Trophoblast cell (in vitro differentiated cells and primary cell): ENCODE results near the gene TPM1.

ENCODE experiments used
- DNase-seq, 2 donors: peaks; one replicate each; pipeline ENCODE4 v3.0.0-alpha.2; 2016
- H2AFZ ChIP-seq: 2 replicates; pipeline ENCODE4 v1.6.1; 2013; ENCODE audit warnings: low read length, moderate library complexity, mild to moderate bottlenecking; ENCODE audit not compliant: insufficient read depth, poor library complexity
- H2AK5ac ChIP-seq: 2 replicates; pipeline ENCODE4 v1.6.1; 2013; ENCODE audit warnings: mild to moderate bottlenecking, low read length
- H2BK120ac ChIP-seq: 2 replicates; pipeline ENCODE4 v1.6.1; 2013; ENCODE audit warnings: low read length, mild to moderate bottlenecking, moderate library complexity; ENCODE audit not compliant: insufficient read depth, poor library complexity
- H2BK12ac ChIP-seq: 2 replicates; pipeline ENCODE4 v1.6.1; 2013; ENCODE audit warnings: mild to moderate bottlenecking, low read length, moderate library complexity
- H2BK5ac ChIP-seq: 2 replicates; pipeline ENCODE4 v1.6.1; 2013; ENCODE audit warnings: low read length, low read depth, moderate library complexity, mild to moderate bottlenecking; ENCODE audit not compliant: poor library complexity
- H3K14ac ChIP-seq: 2 replicates; pipeline ENCODE4 v1.6.1; 2013; ENCODE audit warnings: mild to moderate bottlenecking, low read length
- H3K18ac ChIP-seq: 2 replicates; pipeline ENCODE4 v1.6.1; 2013; ENCODE audit warnings: mild to moderate bottlenecking, low read length
- H3K23ac ChIP-seq: 2 replicates; pipeline ENCODE4 v1.6.1; 2013; ENCODE audit warnings: low read length
- H3K27ac ChIP-seq: 2 replicates; pipeline ENCODE4 v1.5.1; 2013; ENCODE audit warnings: low read depth, mild to moderate bottlenecking, inconsistent platforms, low read length, moderate library complexity
- H3K27me3 ChIP-seq: 2 replicates; pipeline ENCODE4 v1.6.1; 2013; ENCODE audit warnings: inconsistent platforms, mild to moderate bottlenecking, low read length, moderate library complexity; ENCODE audit not compliant: insufficient read depth
- H3K36me3 ChIP-seq, 2 experiments: 1 replicate in 1 of 2; 2 replicates in 1 of 2; pipeline ENCODE4 v1.6.1; 2013; ENCODE audit warnings: low read length in 2 of 2, mild to moderate bottlenecking in 2 of 2, moderate library complexity in 1 of 2; ENCODE audit not compliant: insufficient read depth in 2 of 2, control insufficient read depth in 1 of 2
- H3K4ac ChIP-seq: 2 replicates; pipeline ENCODE4 v1.6.1; 2013; ENCODE audit warnings: low read depth, mild to moderate bottlenecking, low read length, moderate library complexity
- H3K4me1 ChIP-seq, 2 experiments: 1 replicate in 1 of 2; 2 replicates in 1 of 2; pipeline ENCODE4 v1.6.1; 2013; ENCODE audit warnings: low read length in 2 of 2, mild to moderate bottlenecking in 2 of 2, moderate library complexity in 1 of 2; ENCODE audit not compliant: insufficient read depth in 2 of 2, control insufficient read depth in 1 of 2
- H3K4me2 ChIP-seq: 2 replicates; pipeline ENCODE4 v1.6.1; 2013; ENCODE audit warnings: inconsistent platforms, mild to moderate bottlenecking, low read length, moderate library complexity
- H3K4me3 ChIP-seq: 2 replicates; pipeline ENCODE4 v1.5.1; 2013; ENCODE audit warnings: mild to moderate bottlenecking, low read depth, low read length, inconsistent platforms
- H3K79me1 ChIP-seq: one replicate; pipeline ENCODE4 v1.6.1; 2013; ENCODE audit warnings: low read length
- H3K79me2 ChIP-seq: 2 replicates; pipeline ENCODE4 v1.6.1; 2013; ENCODE audit warnings: low read length, mild to moderate bottlenecking; ENCODE audit not compliant: control insufficient read depth, insufficient read depth, poor library complexity
- H3K9ac ChIP-seq: 2 replicates; pipeline ENCODE4 v1.6.1; 2013; ENCODE audit warnings: mild to moderate bottlenecking, low read length
- H3K9me3 ChIP-seq: 2 replicates; pipeline ENCODE4 v1.6.1; 2013; ENCODE audit warnings: low read depth, mild to moderate bottlenecking, control low read depth, inconsistent platforms, low read length; ENCODE audit not compliant: insufficient read depth
- H4K12ac ChIP-seq: 2 replicates; pipeline ENCODE4 v1.6.1; 2013; ENCODE audit warnings: low read depth, mild to moderate bottlenecking, low read length, moderate library complexity
- H4K8ac ChIP-seq: 2 replicates; pipeline ENCODE4 v1.6.1; 2013; ENCODE audit warnings: low read depth, mild to moderate bottlenecking, low read length, moderate library complexity
- H4K91ac ChIP-seq: one replicate; pipeline ENCODE4 v1.6.1; 2013; ENCODE audit warnings: low read depth, mild to moderate bottlenecking, low read length, moderate library complexity
- WGBS: extraction: QIAGEN DNeasy Blood & Tissue Kit; methylation state at CpG from one replicate; pipeline ENCODE4 v1.1.7; 2013; ENCODE audit warnings: missing lambda C conversion rate; ENCODE audit not compliant: insufficient read length, insufficient coverage; ENCODE audit errors: extremely low coverage; 5-methylcytosine and 5-hydroxymethylcytosine counted together

TPM1 gene

DNA sequence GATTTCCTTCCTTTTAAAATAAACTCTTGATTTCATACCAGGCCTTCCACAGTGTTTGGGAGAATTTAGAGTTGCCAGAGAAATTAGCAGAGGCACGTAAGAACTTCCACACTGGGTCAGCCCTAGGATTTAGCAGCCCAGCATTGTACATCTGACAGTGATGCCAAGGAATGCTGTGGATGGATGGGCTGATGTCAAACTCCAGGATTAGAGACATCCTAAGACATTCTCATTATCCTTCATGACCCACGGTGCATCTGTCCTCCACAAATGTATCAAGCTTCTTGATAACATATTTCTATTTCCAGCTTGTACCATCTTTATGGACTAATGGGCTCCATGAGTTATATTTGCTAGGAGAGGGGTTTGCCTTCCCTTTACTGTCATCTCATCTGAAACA is 8.0 kb upstream of the TPM1 start:
- peak overlapping the region; percentile 20 for H3K14ac ChIP-seq
- peaks cover 32% of the 10 kb centered on the region for H3K79me1 ChIP-seq
- no peak overlapping the region for H3K23ac ChIP-seq
- no peak overlapping the region for H2AFZ ChIP-seq
- H3K27ac ChIP-seq = no peak overlapping the region
- H2BK12ac ChIP-seq = peak overlapping the region; percentile 37
- no peak overlapping the region for H3K4me3 ChIP-seq
- no peak overlapping the region for H3K9ac ChIP-seq
- no peak overlapping the region for H3K18ac ChIP-seq
- H3K36me3 ChIP-seq = no peaks in the 10 kb centered on the region
- peak overlapping the region; percentile 77 for H4K91ac ChIP-seq
- WGBS = no CpG with 5 or more reads among the region's 2 CpGs
- no peaks in the 10 kb centered on the region for H3K9me3 ChIP-seq
- no peak overlapping the region for H4K12ac ChIP-seq
- H2BK5ac ChIP-seq = peak overlapping the region; percentile 6
- no peaks in the 10 kb centered on the region for H3K79me2 ChIP-seq
- no peak overlapping the region for H3K4ac ChIP-seq
- DNase-seq = no peak
- H2BK120ac ChIP-seq = no peak overlapping the region
- no peak overlapping the region for H4K8ac ChIP-seq
- no peak overlapping the region for H3K4me2 ChIP-seq
- peak overlapping the region; percentile 57 for H2AK5ac ChIP-seq
- no peaks in the 10 kb centered on the region for H3K27me3 ChIP-seq
- peaks cover 10 to 19% of the 10 kb centered on the region in 2 experiments for H3K4me1 ChIP-seq

DNA sequence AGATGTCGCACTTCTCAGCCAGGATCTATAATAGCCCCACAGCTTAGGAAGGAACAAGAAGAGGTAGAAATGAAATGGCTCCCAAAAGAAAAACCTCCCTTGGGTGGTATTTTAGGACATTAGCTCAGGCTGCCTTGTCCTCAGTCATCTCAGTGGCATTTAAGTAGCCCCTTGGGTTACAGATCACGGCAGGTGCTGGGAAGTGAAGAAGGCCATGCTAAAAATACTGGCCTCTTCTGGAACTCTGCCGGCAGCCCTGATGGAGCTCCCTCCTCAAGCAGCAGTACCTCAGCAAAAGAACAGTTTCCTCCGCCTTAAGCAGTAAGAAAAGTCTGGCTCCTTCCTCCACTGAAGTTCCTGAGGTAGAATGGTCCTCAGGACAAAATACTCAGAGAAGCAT is 7.3 kb upstream of the TPM1 start:
- peak overlapping the region; percentile 79 for H4K91ac ChIP-seq
- no peaks in the 10 kb centered on the region for H3K79me2 ChIP-seq
- WGBS = no CpG with 5 or more reads among the region's 4 CpGs

DNA sequence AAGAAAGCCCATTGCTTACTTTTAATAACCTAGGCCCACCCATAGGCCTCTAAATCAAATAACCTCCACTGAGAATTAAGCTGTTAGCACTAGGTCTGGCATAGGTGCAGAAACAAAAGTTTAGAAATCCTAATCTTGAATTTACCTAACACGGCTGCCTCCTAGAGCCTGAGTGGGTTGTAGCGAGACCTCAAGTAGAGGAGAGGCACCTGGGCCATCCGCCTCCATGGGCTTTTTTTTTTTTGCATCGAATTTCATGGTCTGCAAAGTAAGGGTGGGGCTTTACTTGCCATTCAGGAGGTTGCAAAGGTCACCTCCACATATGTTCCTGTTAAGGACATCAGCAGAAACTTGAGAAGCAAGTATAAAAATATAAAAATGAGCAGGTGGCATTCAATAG is 6.6 kb upstream of the TPM1 start:
- Histone ChIP-seq H3K36me3 (no peaks in the 10 kb centered on the region), H3K79me1 (peaks cover 38% of the 10 kb centered on the region), H3K27ac (no peak overlapping the region), H3K4ac (no peak overlapping the region), H4K8ac (no peak overlapping the region), H2AFZ (no peak overlapping the region), H3K4me1 (peaks cover 7 to 18% of the 10 kb centered on the region in 2 experiments), H3K79me2 (peaks cover 2% of the 10 kb centered on the region), H3K14ac (no peak overlapping the region), H3K9me3 (no peaks in the 10 kb centered on the region), H3K18ac (no peak overlapping the region), H4K12ac (no peak overlapping the region), H2BK5ac (no peak overlapping the region), H3K27me3 (no peaks in the 10 kb centered on the region), H3K4me2 (no peak overlapping the region), H3K23ac (no peak overlapping the region), H2BK12ac (no peak overlapping the region), H3K9ac (no peak overlapping the region), H2BK120ac (no peak overlapping the region), H3K4me3 (no peak overlapping the region), H4K91ac (no peak overlapping the region), H2AK5ac (no peak overlapping the region)
- DNase-seq = no peak
- no CpG with 5 or more reads among the region's 4 CpGs for WGBS

More for the DNA sequence above, 7.3 kb upstream of the TPM1 start:
- Histone ChIP-seq H2BK5ac (peak overlapping the region; percentile 41), H3K27me3 (no peaks in the 10 kb centered on the region), H3K79me1 (peaks cover 34% of the 10 kb centered on the region), H3K4ac (peak overlapping the region; percentile 31), H2AFZ (no peak overlapping the region), H3K14ac (peak overlapping the region; percentile 40), H2AK5ac (peak overlapping the region; percentile 71), H3K27ac (no peak overlapping the region), H3K9ac (no peak overlapping the region), H3K23ac (no peak overlapping the region), H3K18ac (no peak overlapping the region), H2BK120ac (peak overlapping the region; percentile 87), H4K12ac (no peak overlapping the region), H3K36me3 (no peaks in the 10 kb centered on the region), H2BK12ac (peak overlapping the region; percentile 82), H3K9me3 (no peaks in the 10 kb centered on the region), H3K4me3 (no peak overlapping the region), H4K8ac (no peak overlapping the region), H3K4me2 (no peak overlapping the region), H3K4me1 (peaks cover 7 to 16% of the 10 kb centered on the region in 2 experiments)
- DNase-seq = no peak

DNA sequence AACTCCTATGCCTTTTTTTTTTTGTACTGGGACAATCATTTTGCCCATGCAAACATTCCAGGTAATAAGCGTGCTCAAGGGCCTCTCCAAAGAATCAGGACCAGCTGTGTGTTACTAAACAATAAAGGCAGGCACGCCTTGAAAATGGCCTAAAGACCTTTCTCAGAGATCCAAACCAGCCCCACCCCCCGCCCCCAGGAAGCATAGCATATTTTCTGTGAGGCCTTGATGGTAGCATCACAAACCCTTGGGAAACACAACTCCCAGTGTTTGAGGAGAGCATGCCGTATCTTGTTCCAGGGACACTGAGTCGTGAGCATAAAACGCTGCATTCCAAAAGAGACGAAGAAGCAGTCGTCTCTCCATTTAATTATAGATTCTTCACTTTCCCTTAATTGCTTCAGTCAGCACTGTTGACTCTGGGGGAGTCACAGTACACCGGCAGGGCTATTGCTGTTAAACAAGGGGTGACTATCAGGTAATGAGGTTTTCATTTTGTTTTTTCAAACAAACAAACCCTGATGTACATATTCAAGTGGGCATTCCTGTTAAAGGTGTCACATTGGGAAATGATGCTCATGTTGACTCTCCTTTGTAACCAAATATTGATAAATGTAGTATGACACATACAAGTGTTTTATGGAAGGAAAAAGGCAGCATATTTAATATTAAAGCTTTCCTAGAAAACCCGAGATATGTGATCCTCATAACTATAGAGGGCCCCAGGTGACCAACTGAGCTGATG is 4.4 kb upstream of the TPM1 start:
- Histone ChIP-seq H3K9ac (peak overlapping the region; percentile 45), H3K4me1 (peaks cover 7 to 15% of the 10 kb centered on the region in 2 experiments), H2AK5ac (no peak overlapping the region), H3K4ac (no peak overlapping the region), H3K4me3 (no peak overlapping the region), H3K79me2 (peaks cover 19% of the 10 kb centered on the region), H2BK12ac (peak overlapping the region; percentile 75), H3K9me3 (no peaks in the 10 kb centered on the region), H3K14ac (peak overlapping the region; percentile 80), H3K27ac (peak overlapping the region; percentile 100), H3K27me3 (no peaks in the 10 kb centered on the region), H3K79me1 (peaks cover 50% of the 10 kb centered on the region), H3K23ac (no peak overlapping the region), H2AFZ (no peak overlapping the region), H2BK120ac (peak overlapping the region; percentile 79), H4K12ac (no peak overlapping the region), H2BK5ac (peak overlapping the region; percentile 94), H4K8ac (peak overlapping the region; percentile 60), H3K18ac (no peak overlapping the region), H4K91ac (peak overlapping the region; percentile 30), H3K4me2 (no peak overlapping the region), H3K36me3 (peaks cover under 1 to 2% of the 10 kb centered on the region in 2 experiments)
- peak; percentile 84 to 87 for DNase-seq
- no CpG with 5 or more reads among the region's 10 CpGs for WGBS
